Fibroblast of peridontal ligament (primary cell): ENCODE data around the gene DNAH6.
A peak's percentile ranks its signal among the peaks of the same experiment; 100 is the strongest.
"Not testable (repeated sequence)": the region's sequence is repeated elsewhere in the genome, so short reads cannot be mapped to it uniquely, and the experiment has no call there.

Experiments
- DNase-seq: peaks from one replicate; pipeline ENCODE4 v3.0.0-alpha.2; 2010; ENCODE audit errors: extremely low read depth

Gene DNAH6

GRCh38 chr2:84741182-84741822 is 225.0 kb downstream of the DNAH6 start:
- no peak for DNase-seq

- DNase-seq = no peak
These were observed 232.0 kb downstream of the DNAH6 start for GRCh38 chr2:84748341-84748740.

GRCh38 chr2:84749442-84749841 is 233.1 kb downstream of the DNAH6 start:
- DNase-seq = no peak

- no peak for DNase-seq
These were observed 238.8 kb downstream of the DNAH6 start for GRCh38 chr2:84755096-84755495.

GRCh38 chr2:84757648-84758047 is 241.3 kb downstream of the DNAH6 start:
- DNase-seq = no peak

- DNase-seq = no peak
These were observed 250.5 kb downstream of the DNAH6 start for GRCh38 chr2:84766791-84767190.

- DNase-seq = no peak
These were observed 252.5 kb downstream of the DNAH6 start for GRCh38 chr2:84768840-84769239.

- DNase-seq = no peak
These were observed 254.0 kb downstream of the DNAH6 start for GRCh38 chr2:84770280-84770679.

- DNase-seq = no peak
These were observed 255.0 kb downstream of the DNAH6 start for GRCh38 chr2:84771251-84771650.

- DNase-seq = not testable (repeated sequence)
These were observed 257.3 kb downstream of the DNAH6 start for GRCh38 chr2:84773562-84773961.

- peak; percentile 61 for DNase-seq
These were observed 259.7 kb downstream of the DNAH6 start for GRCh38 chr2:84776011-84776410.

GRCh38 chr2:84778911-84779690 is 262.8 kb downstream of the DNAH6 start:
- peak; percentile 35 for DNase-seq

GRCh38 chr2:84779781-84780180 is 263.5 kb downstream of the DNAH6 start:
- no peak for DNase-seq

- no peak for DNase-seq
These were observed 265.8 kb downstream of the DNAH6 start for GRCh38 chr2:84781942-84782716.

GRCh38 chr2:84782717-84783442 is 266.6 kb downstream of the DNAH6 start:
- DNase-seq = no peak

GRCh38 chr2:84785950-84786349 is 269.7 kb downstream of the DNAH6 start:
- no peak for DNase-seq

- no peak for DNase-seq
These were observed 270.3 kb downstream of the DNAH6 start for GRCh38 chr2:84786601-84787000.

- DNase-seq = no peak
These were observed 271.7 kb downstream of the DNAH6 start for GRCh38 chr2:84788027-84788426.

- no peak for DNase-seq
These were observed 272.2 kb downstream of the DNAH6 start for GRCh38 chr2:84788498-84788897.

GRCh38 chr2:84792856-84793522 is 276.7 kb downstream of the DNAH6 start:
- peak; percentile 37 for DNase-seq

GRCh38 chr2:84793641-84794040 is 277.3 kb downstream of the DNAH6 start:
- no peak for DNase-seq
